Astrocyte of the spinal cord (primary cell): Measurements from ENCODE around the gene TAS2R10.
"Not testable (repeated sequence)": the region's sequence is repeated elsewhere in the genome, so short reads cannot be mapped to it uniquely, and the experiment has no call there.

ENCODE experiments used
- DNase-seq: peaks from one replicate; pipeline ENCODE4 v3.0.0; 2011; ENCODE audit warnings: low read depth, low spot score
- H3K4me3 ChIP-seq: 2 replicates; pipeline ENCODE4 v1.5.1; 2011; ENCODE audit warnings: low read depth, mild to moderate bottlenecking, low read length, moderate library complexity
- CTCF ChIP-seq: IDR thresholded peaks from 2 replicates; pipeline ENCODE4 v1.5.1; 2012; ENCODE audit warnings: low read depth, mild to moderate bottlenecking, low read length, inconsistent platforms
- in situ Hi-C: cut with HindIII; loops from 2 replicates; pipeline ENCODE4 v1.10.0; 2017; ENCODE audit warnings: low sequenced_read_pairs

TAS2R10 gene

GRCh38 chr12:10801741-10802140 lies 24.4 kb downstream of the TAS2R10 start:
- no peak overlapping the region for H3K4me3 ChIP-seq
- no peak for DNase-seq
- TF ChIP-seq CTCF, result no peak
- in situ Hi-C loops, result no loop called here

GRCh38 chr12:10794222-10794621 lies 31.9 kb downstream of the TAS2R10 start:
- in situ Hi-C loops, result no loop called here
- no peak for DNase-seq
- no peak for TF ChIP-seq CTCF
- no peak overlapping the region for H3K4me3 ChIP-seq

GRCh38 chr12:10791769-10792168 lies 34.4 kb downstream of the TAS2R10 start:
- H3K4me3 ChIP-seq, DNase-seq, in situ Hi-C loops: not testable (repeated sequence)

GRCh38 chr12:10783252-10783651 lies 42.9 kb downstream of the TAS2R10 start:
- TF ChIP-seq CTCF, result no peak
- in situ Hi-C loops, result no loop called here
- H3K4me3 ChIP-seq, result no peak overlapping the region
- DNase-seq, result no peak

GRCh38 chr12:10779103-10779502 lies 47.1 kb downstream of the TAS2R10 start:
- no peak overlapping the region for H3K4me3 ChIP-seq
- no peak for TF ChIP-seq CTCF
- in situ Hi-C loops, result no loop called here
- DNase-seq, result no peak
